Neural progenitor cell (in vitro differentiated cells): Measurements from ENCODE around the gene PATE2. TPM values are rescaled to one million over a fixed set of nuclear protein-coding genes. Genes with fewer than 3 reads are reported as not detected.

Experiments
- DNase-seq: peaks from one replicate; pipeline ENCODE4 v3.0.0-alpha.2; 2016; ENCODE audit warnings: low spot score
- H2AFZ ChIP-seq: fragments of 200-600 bp; sonication (generic); replicated peaks from 2 replicates; pipeline ENCODE4 v1.6.1; 2016; ENCODE audit warnings: antibody characterized with exemption
- H3F3A ChIP-seq: fragments of 200-600 bp; sonication (generic); 2 replicates; pipeline ENCODE4 v1.6.1; 2016; ENCODE audit warnings: antibody characterized with exemption, low read depth
- H3K27ac ChIP-seq: fragments of 200-600 bp; sonication (generic); 2 replicates; pipeline ENCODE4 v1.5.1; 2016; ENCODE audit warnings: mild to moderate bottlenecking
- H3K27me3 ChIP-seq: fragments of 200-600 bp; sonication (generic); 2 replicates; pipeline ENCODE4 v1.6.1; 2016; ENCODE audit warnings: mild to moderate bottlenecking, moderate library complexity
- H3K36me3 ChIP-seq: fragments of 200-600 bp; sonication (generic); 2 replicates; pipeline ENCODE4 v1.5.1; 2016
- H3K4me1 ChIP-seq: fragments of 200-600 bp; sonication (generic); 2 replicates; pipeline ENCODE4 v1.6.1; 2016; ENCODE audit warnings: mixed run types
- H3K4me2 ChIP-seq: fragments of 200-600 bp; sonication (generic); 2 replicates; pipeline ENCODE4 v1.6.1; 2016
- H3K4me3 ChIP-seq: fragments of 200-600 bp; sonication (generic); 2 replicates; pipeline ENCODE4 v1.5.1; 2016
- H3K79me2 ChIP-seq: fragments of 200-600 bp; sonication (generic); 2 replicates; pipeline ENCODE4 v1.6.1; 2016; ENCODE audit warnings: low read depth
- H3K9ac ChIP-seq: fragments of 200-600 bp; sonication (generic); 2 replicates; pipeline ENCODE4 v1.6.1; 2016
- H3K9me3 ChIP-seq: fragments of 200-600 bp; sonication (generic); 2 replicates; pipeline ENCODE4 v1.5.1; 2016; ENCODE audit warnings: low read depth
- H4K20me1 ChIP-seq: fragments of 200-600 bp; sonication (generic); 2 replicates; pipeline ENCODE4 v1.6.1; 2016; ENCODE audit warnings: low read depth
- H3K27ac Mint-ChIP-seq: 3 replicates; pipeline ENCODE4 v1.8.0; 2021; ENCODE audit warnings: mixed read lengths
- H3K27me3 Mint-ChIP-seq: 2 replicates; pipeline ENCODE4 v1.8.0; 2022; ENCODE audit warnings: low read depth, mild to moderate bottlenecking, inconsistent platforms, moderate library complexity, mixed read lengths; ENCODE audit not compliant: insufficient read depth
- H3K36me3 Mint-ChIP-seq: 3 replicates; pipeline ENCODE4 v1.8.0; 2021; ENCODE audit warnings: mixed read lengths
- H3K4me1 Mint-ChIP-seq: 3 replicates; pipeline ENCODE4 v1.8.0; 2021; ENCODE audit warnings: mixed read lengths
- H3K4me3 Mint-ChIP-seq: 3 replicates; pipeline ENCODE4 v1.8.0; 2021; ENCODE audit warnings: mild to moderate bottlenecking, moderate library complexity, mixed read lengths
- H3K9me3 Mint-ChIP-seq: 3 replicates; pipeline ENCODE4 v1.8.0; 2020; ENCODE audit warnings: mixed read lengths
- EZH2 ChIP-seq: fragments of 200-600 bp; sonication (generic); IDR thresholded peaks from 2 replicates; pipeline ENCODE4 v1.6.1; 2017; ENCODE audit warnings: antibody characterized with exemption, mild to moderate bottlenecking, moderate library complexity
- EZH2phosphoT487 ChIP-seq: fragments of 200-600 bp; sonication (generic); IDR thresholded peaks from 2 replicates; pipeline ENCODE4 v1.6.1; 2017; ENCODE audit warnings: antibody characterized with exemption
- total RNA-seq: library from RNA; depleted of rRNA; stranded (reverse); fragments of >200 nt; gene quantifications from 2 replicates; pipeline ENCODE4 v1.2.3, GENCODE V29; 2015; ENCODE audit warnings: low replicate concordance
- TF ChIP-seq, protein P1 (sequence below): fragments of 200-600 bp; sonication (generic); IDR thresholded peaks from 2 replicates; pipeline ENCODE4 v1.5.1; 2017; ENCODE audit warnings: antibody characterized with exemption, mild to moderate bottlenecking

Gene PATE2
- total RNA-seq, 1 donor from 2014 or later, result 0.24 TPM

- H3K27ac ChIP-seq, result no peak overlapping the region
- H3K36me3 ChIP-seq, result no peaks in the 10 kb centered on the region
These were observed 49.7 kb downstream of the PATE2 start for GRCh38 chr11:125728969-125729368.

More at GRCh38 chr11:125728969-125729368, 49.7 kb downstream of the PATE2 start:
- Mint-ChIP-seq H3K4me3 (no peak overlapping the region), H3K36me3 (no peaks in the 10 kb centered on the region), H3K27me3 (peaks cover 3% of the 10 kb centered on the region), H3K4me1 (no peaks in the 10 kb centered on the region), H3K27ac (no peak overlapping the region), H3K9me3 (no peaks in the 10 kb centered on the region)
- H3K27me3 ChIP-seq, result no peaks in the 10 kb centered on the region
- no peak for DNase-seq
- H3K4me2 ChIP-seq, result no peak overlapping the region
- H3K4me1 ChIP-seq, result peaks cover 7% of the 10 kb centered on the region
- no peak overlapping the region for H3K4me3 ChIP-seq
- peaks cover 3% of the 10 kb centered on the region for H3F3A ChIP-seq
- no peaks in the 10 kb centered on the region for H4K20me1 ChIP-seq
- TF ChIP-seq EZH2phosphoT487 (no peak), EZH2 (no peak)
- TF ChIP-seq, protein P1, sequence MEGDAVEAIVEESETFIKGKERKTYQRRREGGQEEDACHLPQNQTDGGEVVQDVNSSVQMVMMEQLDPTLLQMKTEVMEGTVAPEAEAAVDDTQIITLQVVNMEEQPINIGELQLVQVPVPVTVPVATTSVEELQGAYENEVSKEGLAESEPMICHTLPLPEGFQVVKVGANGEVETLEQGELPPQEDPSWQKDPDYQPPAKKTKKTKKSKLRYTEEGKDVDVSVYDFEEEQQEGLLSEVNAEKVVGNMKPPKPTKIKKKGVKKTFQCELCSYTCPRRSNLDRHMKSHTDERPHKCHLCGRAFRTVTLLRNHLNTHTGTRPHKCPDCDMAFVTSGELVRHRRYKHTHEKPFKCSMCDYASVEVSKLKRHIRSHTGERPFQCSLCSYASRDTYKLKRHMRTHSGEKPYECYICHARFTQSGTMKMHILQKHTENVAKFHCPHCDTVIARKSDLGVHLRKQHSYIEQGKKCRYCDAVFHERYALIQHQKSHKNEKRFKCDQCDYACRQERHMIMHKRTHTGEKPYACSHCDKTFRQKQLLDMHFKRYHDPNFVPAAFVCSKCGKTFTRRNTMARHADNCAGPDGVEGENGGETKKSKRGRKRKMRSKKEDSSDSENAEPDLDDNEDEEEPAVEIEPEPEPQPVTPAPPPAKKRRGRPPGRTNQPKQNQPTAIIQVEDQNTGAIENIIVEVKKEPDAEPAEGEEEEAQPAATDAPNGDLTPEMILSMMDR, result no peak
- H2AFZ ChIP-seq, result no peak overlapping the region
- no peak overlapping the region for H3K9ac ChIP-seq
- H3K9me3 ChIP-seq, result no peaks in the 10 kb centered on the region
- no peaks in the 10 kb centered on the region for H3K79me2 ChIP-seq

Other genes starting within 250 kb of the PATE2 start
- gene EI24, start 209.4 kb downstream of the PATE2 start, total RNA-seq, result 99.8 and 103 TPM in 2 replicates
- 111 and 157 TPM in 2 replicates for gene STT3A, start 186.0 kb downstream of the PATE2 start, total RNA-seq
- 104 and 161 TPM in 2 replicates for gene CHEK1, start 153.7 kb downstream of the PATE2 start, total RNA-seq
- gene ACRV1, start 98.0 kb downstream of the PATE2 start, total RNA-seq, result 0.47 and 0.56 TPM in 2 replicates
- gene PATE1, start 32.5 kb downstream of the PATE2 start, total RNA-seq, result not detected in 2 replicates
- gene PATE3, start 9.3 kb upstream of the PATE2 start, total RNA-seq, result not detected in 2 replicates
- gene PATE4, start 54.5 kb upstream of the PATE2 start, total RNA-seq, result not detected in 2 replicates
- gene HYLS1, start 108.8 kb upstream of the PATE2 start, total RNA-seq, result 7.7 and 8.9 TPM in 2 replicates
- gene PUS3, start 124.4 kb upstream of the PATE2 start, total RNA-seq, result 13.3 and 22.1 TPM in 2 replicates
- 8.9 and 12.4 TPM in 2 replicates for gene DDX25, start 125.7 kb upstream of the PATE2 start, total RNA-seq
- gene VSIG10L2, start 167.2 kb upstream of the PATE2 start, total RNA-seq, result not detected in 2 replicates